ENCODE results near the gene B3GAT1.

GRCh38 chr11:134449713-134450112 is 37.7 kb upstream of the B3GAT1 start:
- TF ChIP-seq POLR2A (IDR thresholded peaks at IDR 0.05) (no peak), CTCF (IDR thresholded peaks at IDR 0.05) (no peak)
